ENCODE results near the gene SERINC4.
A peak's percentile ranks its signal among the peaks of the same experiment; 100 is the strongest.

The SERINC4 gene

DNA sequence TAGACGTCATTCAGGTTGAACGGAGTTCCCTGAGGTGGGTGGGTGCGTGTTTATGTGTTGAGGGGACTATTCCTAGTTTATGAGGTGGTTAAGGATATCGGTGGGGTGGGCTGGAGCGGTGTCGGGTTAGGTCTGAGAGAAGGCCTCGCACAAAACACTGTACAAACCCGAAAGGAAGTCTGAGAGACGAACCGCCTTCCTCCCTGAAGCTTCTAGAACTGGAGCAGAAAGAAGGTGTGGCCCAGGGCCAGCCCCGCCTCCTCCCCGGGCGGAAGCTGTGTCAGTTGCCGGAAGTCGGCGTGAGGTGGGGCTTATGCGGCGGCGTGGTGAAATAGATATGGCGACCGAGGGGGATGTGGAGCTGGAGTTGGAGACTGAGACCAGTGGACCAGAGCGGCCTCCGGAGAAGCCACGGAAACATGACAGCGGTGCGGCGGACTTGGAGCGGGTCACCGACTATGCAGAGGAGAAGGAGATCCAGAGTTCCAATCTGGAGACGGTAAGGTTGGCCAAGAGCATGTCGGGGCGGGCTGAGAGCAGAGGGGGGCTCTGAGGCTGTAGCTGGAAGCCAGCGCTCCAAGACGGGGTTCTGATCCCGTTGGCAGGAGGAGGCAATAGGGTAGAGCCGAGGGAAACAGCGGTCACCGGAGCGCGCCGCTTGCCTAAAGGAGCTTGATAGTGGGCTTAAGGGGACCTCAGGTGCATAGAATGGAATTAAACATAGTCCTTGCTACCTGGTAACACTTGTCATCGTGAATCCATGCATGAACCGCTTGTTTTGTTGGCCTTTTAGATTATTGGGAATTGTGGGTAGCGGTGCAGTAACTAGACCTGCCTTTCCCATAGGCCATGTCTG is 494 bp upstream of the SERINC4 start, which contains the start of gene HYPK:
TSS of gene HYPK (plus strand) at position 314 of the 856 bp plus-strand sequence. CDS start at position 338, 24 bp downstream.
- TF ChIP-seq, protein P1, sequence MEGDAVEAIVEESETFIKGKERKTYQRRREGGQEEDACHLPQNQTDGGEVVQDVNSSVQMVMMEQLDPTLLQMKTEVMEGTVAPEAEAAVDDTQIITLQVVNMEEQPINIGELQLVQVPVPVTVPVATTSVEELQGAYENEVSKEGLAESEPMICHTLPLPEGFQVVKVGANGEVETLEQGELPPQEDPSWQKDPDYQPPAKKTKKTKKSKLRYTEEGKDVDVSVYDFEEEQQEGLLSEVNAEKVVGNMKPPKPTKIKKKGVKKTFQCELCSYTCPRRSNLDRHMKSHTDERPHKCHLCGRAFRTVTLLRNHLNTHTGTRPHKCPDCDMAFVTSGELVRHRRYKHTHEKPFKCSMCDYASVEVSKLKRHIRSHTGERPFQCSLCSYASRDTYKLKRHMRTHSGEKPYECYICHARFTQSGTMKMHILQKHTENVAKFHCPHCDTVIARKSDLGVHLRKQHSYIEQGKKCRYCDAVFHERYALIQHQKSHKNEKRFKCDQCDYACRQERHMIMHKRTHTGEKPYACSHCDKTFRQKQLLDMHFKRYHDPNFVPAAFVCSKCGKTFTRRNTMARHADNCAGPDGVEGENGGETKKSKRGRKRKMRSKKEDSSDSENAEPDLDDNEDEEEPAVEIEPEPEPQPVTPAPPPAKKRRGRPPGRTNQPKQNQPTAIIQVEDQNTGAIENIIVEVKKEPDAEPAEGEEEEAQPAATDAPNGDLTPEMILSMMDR (IDR thresholded peaks at IDR 0.05; ENCODE audit: control insufficient read depth, extremely low read depth, insufficient read depth), result no peak

DNA sequence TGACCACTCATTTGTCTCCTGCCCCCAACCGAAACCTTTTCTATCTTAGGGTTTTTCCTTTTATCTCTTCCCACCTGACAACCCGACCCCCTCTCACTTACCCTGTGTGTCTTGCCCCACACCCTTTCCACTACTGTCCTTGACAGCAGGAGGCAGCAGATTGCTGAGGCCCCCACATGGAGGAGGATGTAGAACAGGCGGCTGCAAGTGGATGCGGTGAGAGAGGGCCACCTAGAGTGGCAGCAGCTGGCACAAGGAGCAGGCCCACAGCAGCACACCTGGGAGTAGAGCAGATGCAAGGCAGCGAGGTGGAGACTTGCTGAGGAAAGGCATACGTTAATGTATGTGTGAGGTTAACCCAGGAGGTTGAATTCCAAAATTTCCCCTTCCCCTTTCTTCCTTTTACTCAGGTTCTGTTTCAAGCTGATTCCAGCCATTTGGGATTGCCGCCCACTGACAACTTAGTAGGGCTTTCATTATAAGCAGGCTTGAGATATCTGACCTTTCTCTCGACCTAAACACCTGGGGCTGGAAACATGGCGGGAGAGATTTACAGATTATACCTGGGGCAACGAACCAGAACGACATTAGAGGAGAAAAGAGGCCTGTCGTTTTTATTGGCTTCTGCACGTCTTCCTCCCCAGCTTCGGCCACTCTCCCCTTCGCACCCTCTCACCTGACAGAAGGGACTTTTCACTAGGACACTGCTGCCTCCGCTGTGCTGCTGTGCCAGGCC is 643 bp downstream of the SERINC4 start:
- DNase-seq (ENCODE audit: low read depth), result no peak
- TF ChIP-seq, protein P1 (IDR thresholded peaks at IDR 0.05; ENCODE audit: control insufficient read depth, extremely low read depth, insufficient read depth), result 0 out of 2 replicates have a peak, but pooled peaks have one; percentile 6
- H3K4me3 ChIP-seq (ENCODE audit: low read depth, low read length), result peak overlapping the region; percentile 29

More for the DNA sequence above, 494 bp upstream of the SERINC4 start, which contains the start of gene HYPK:
- peak within 1 kb of the TSS; percentile 97 for H3K4me3 ChIP-seq (ENCODE audit: low read depth, low read length)
- DNase-seq (ENCODE audit: low read depth), result peak; percentile 76

- H3K4me3 ChIP-seq (ENCODE audit: low read depth, low read length), result no peak overlapping the region
- DNase-seq (ENCODE audit: low read depth), result no peak
- TF ChIP-seq, protein P1 (IDR thresholded peaks at IDR 0.05; ENCODE audit: control insufficient read depth, extremely low read depth, insufficient read depth), result no peak
Observed at GRCh38 chr15:43796566-43796965, 3.5 kb downstream of the SERINC4 start.

GRCh38 chr15:43795997-43796396 is 4.0 kb downstream of the SERINC4 start:
- TF ChIP-seq, protein P1 (IDR thresholded peaks at IDR 0.05; ENCODE audit: control insufficient read depth, extremely low read depth, insufficient read depth), result no peak
- DNase-seq (ENCODE audit: low read depth), result no peak
- H3K4me3 ChIP-seq (ENCODE audit: low read depth, low read length), result no peak overlapping the region

DNA sequence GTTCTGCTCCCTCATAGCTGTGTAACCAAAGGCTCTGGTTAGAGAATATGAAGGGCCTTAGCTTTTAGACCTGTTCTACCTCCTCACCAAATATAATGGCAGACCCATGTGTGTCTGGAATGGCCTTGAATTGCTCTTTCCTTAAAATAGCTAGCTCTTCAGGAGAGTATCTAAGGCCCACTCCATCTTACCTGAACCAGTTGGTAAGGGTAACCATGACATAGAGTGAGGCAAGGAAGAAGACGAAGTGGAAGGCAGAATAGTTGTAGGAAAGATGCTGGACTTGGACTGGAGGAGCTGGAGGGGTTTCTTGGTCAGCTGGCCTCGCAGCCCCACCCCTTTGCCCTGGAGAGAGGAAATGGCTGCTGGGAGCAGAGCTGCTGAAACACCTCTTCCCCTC is 4.8 kb downstream of the SERINC4 start:
- TF ChIP-seq, protein P1 (IDR thresholded peaks at IDR 0.05; ENCODE audit: control insufficient read depth, extremely low read depth, insufficient read depth), result no peak
- no peak for DNase-seq (ENCODE audit: low read depth)
- H3K4me3 ChIP-seq (ENCODE audit: low read depth, low read length), result no peak overlapping the region

DNA sequence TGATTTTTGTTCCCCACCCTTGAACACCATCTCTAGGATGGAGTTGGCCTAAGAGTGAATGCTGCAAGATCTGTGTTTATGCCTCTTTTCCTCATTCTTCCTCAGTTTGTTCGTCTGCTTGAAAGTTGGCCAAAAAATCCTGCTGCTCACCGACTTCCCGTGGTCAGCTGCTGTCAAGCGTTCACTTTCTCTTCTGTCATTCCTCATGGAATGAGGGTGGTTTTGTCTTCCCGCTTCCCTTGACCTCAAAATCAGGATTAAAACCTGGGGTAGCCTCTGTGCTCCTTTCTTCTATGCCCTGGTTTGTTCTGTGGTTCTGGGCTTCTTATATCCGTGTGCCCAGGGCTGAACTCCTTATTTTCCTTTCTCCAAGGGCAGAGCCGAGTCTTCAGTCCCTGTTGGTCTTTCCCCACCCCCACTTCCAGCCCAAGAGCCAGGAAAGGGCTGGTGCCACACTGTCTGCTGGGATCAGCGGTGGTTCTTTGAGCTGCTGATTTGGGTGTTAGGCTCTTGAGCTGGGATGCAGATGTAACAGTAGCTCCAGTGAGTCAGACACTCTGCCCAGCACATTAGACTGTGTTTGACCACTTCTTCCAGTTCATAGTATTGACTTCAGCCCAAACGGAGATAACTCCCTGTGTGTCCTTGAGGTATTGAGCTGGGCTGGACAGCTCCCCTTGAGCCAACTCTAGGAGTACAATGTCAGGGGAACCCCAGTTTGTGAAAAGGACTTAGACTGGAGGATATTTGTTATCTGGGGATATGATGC is 5.6 kb downstream of the SERINC4 start:
- TF ChIP-seq, protein P1 (IDR thresholded peaks at IDR 0.05; ENCODE audit: control insufficient read depth, extremely low read depth, insufficient read depth), result no peak
- no peak for DNase-seq (ENCODE audit: low read depth)
- no peak overlapping the region for H3K4me3 ChIP-seq (ENCODE audit: low read depth, low read length)

Measured in LNCaP clone FGC (cell line).